ENCODE results near the gene LKAAEAR1. TPM values are rescaled to one million over a fixed set of nuclear protein-coding genes. Genes with fewer than 3 reads are reported as not detected.
"Not testable (repeated sequence)": the region's sequence is repeated elsewhere in the genome, so short reads cannot be mapped to it uniquely, and the experiment has no call there.

The LKAAEAR1 gene
- total RNA-seq, 1 donor from 2014 or later = 0.31 TPM

GRCh38 chr20:64121586-64121985, 37.4 kb upstream of the LKAAEAR1 start:
- peaks cover 5% of the 10 kb centered on the region for H3K27me3 Mint-ChIP-seq
- no peaks in the 10 kb centered on the region for H3K36me3 Mint-ChIP-seq (ENCODE audit: low read depth)
- H3K4me1 Mint-ChIP-seq = peaks cover 8% of the 10 kb centered on the region
- ATAC-seq (ENCODE audit: low read depth) (no peak), DNase-seq (no peak)
- ChIA-PET CTCF (interaction anchor here (1.7 to 4.4 kb wide), 7 partner anchors 20 to 584 kb away, joined by 5 to 80 read pairs (median 13); partner anchors contain the start of genes LKAAEAR1, OPRL1, PRPF6 and PTK6), POLR2A (interaction anchor here (0.6 kb wide), 1 partner anchor 135 kb away, joined by 3 read pairs; no protein-coding TSS in a partner anchor)
- TF ChIP-seq CTCF (IDR thresholded peaks at IDR 0.05) = no peak
- no peaks in the 10 kb centered on the region for H3K9me3 Mint-ChIP-seq
- no peak overlapping the region for H3K4me3 Mint-ChIP-seq
- no peak overlapping the region for H3K27ac Mint-ChIP-seq
- intact Hi-C loops (cut with micrococcal nuclease) = loop anchor here (5.0 kb wide), 2 partner anchors 334 to 624 kb away; partner anchors contain the start of gene EEF1A2

GRCh38 chr20:64119681-64120341, 35.6 kb upstream of the LKAAEAR1 start:
- peak overlapping the region; percentile 71 for H3K4me3 Mint-ChIP-seq

GRCh38 chr20:64119301-64119680, 35.1 kb upstream of the LKAAEAR1 start:
- no peak for DNase-seq
- no peak for ATAC-seq (ENCODE audit: low read depth)
- no peak for TF ChIP-seq CTCF (IDR thresholded peaks at IDR 0.05)
- Mint-ChIP-seq H3K36me3 (ENCODE audit: low read depth) (no peaks in the 10 kb centered on the region), H3K9me3 (no peaks in the 10 kb centered on the region), H3K27ac (no peak overlapping the region), H3K4me3 (no peak overlapping the region), H3K27me3 (peaks cover 5% of the 10 kb centered on the region), H3K4me1 (peaks cover 8% of the 10 kb centered on the region)
- ChIA-PET POLR2A (interaction anchor here (1.5 to 2.5 kb wide), 2 partner anchors 35 to 40 kb away, joined by 5 to 23 read pairs; partner anchors contain the start of genes LKAAEAR1, OPRL1 and RGS19), CTCF (interaction anchor here (2.8 to 4.4 kb wide), 3 partner anchors 37 to 139 kb away, joined by 19 to 80 read pairs (median 57); partner anchors contain the start of genes LKAAEAR1, OPRL1, PRPF6 and RGS19)
- intact Hi-C loops (cut with micrococcal nuclease) = no loop called here

More at GRCh38 chr20:64119681-64120341, 35.6 kb upstream of the LKAAEAR1 start:
- H3K4me1 Mint-ChIP-seq = peaks cover 8% of the 10 kb centered on the region
- H3K36me3 Mint-ChIP-seq (ENCODE audit: low read depth) = no peaks in the 10 kb centered on the region
- peak; percentile 5 for ATAC-seq (ENCODE audit: low read depth)
- POLR2A ChIA-PET = interaction anchor here (0.6 to 2.5 kb wide), 5 partner anchors 17 to 79 kb away, joined by 3 to 23 read pairs (median 6); partner anchors contain the start of genes LKAAEAR1, OPRL1 and RGS19
- no peak for DNase-seq
- CTCF ChIA-PET = interaction anchor here (0.6 to 4.4 kb wide), 10 partner anchors 8 to 582 kb away, joined by 4 to 80 read pairs (median 6); partner anchors contain the start of genes LKAAEAR1, OPRL1, PRPF6 and PTK6
- TF ChIP-seq CTCF (IDR thresholded peaks at IDR 0.05) = no peak
- no peaks in the 10 kb centered on the region for H3K9me3 Mint-ChIP-seq
- H3K27ac Mint-ChIP-seq = peak overlapping the region; percentile 78
- intact Hi-C loops (cut with micrococcal nuclease) = loop anchor here (1.0 to 5.0 kb wide), 7 partner anchors 18 to 623 kb away; partner anchors contain the start of gene EEF1A2
- peaks cover 5% of the 10 kb centered on the region for H3K27me3 Mint-ChIP-seq

GRCh38 chr20:64117432-64117777, 33.2 kb upstream of the LKAAEAR1 start:
- H3K9me3 Mint-ChIP-seq; ATAC-seq (ENCODE audit: low read depth); intact Hi-C loops (cut with micrococcal nuclease); H3K36me3 Mint-ChIP-seq (ENCODE audit: low read depth); POLR2A ChIA-PET; DNase-seq; H3K27ac Mint-ChIP-seq; H3K4me3 Mint-ChIP-seq; H3K27me3 Mint-ChIP-seq: not testable (repeated sequence)
- CTCF ChIA-PET = interaction anchor here (0.9 kb wide), 1 partner anchor 34 kb away, joined by 3 read pairs; no protein-coding TSS in a partner anchor
- H3K4me1 Mint-ChIP-seq = peaks cover 12% of the 10 kb centered on the region

- ATAC-seq (ENCODE audit: low read depth) = no peak
- H3K36me3 Mint-ChIP-seq (ENCODE audit: low read depth) = no peaks in the 10 kb centered on the region
These were observed 32.6 kb upstream of the LKAAEAR1 start for GRCh38 chr20:64116541-64117431.

More at GRCh38 chr20:64116541-64117431, 32.6 kb upstream of the LKAAEAR1 start:
- ChIA-PET POLR2A (no interaction called here), CTCF (interaction anchor here (1.0 kb wide), 1 partner anchor 33 kb away, joined by 4 read pairs; the partner anchor contains the start of gene LKAAEAR1)
- Mint-ChIP-seq H3K4me1 (peaks cover 19% of the 10 kb centered on the region), H3K9me3 (no peaks in the 10 kb centered on the region), H3K27me3 (peaks cover 4% of the 10 kb centered on the region), H3K27ac (no peak overlapping the region), H3K4me3 (no peak overlapping the region)
- intact Hi-C loops (cut with micrococcal nuclease) = no loop called here
- no peak for DNase-seq
- no peak for TF ChIP-seq CTCF (IDR thresholded peaks at IDR 0.05)
